ENCODE measurements around the gene GNG12.

GRCh38 chr1:67685067-67685557, 148.2 kb downstream of the GNG12 start, which contains the start of gene GADD45A:
- TF ChIP-seq POLR2AphosphoS5 (IDR thresholded peaks at IDR 0.05) (peak; percentile 100), CTCF (IDR thresholded peaks at IDR 0.05 in 8 of 11, conservative IDR thresholded peaks at IDR 0.05 in 3 of 11) (peak in 2 of 11 experiments; percentile 19 to 42)
